Endodermal cell (in vitro differentiated cells): ENCODE data around the gene TEX28. TPM values are rescaled to one million over a fixed set of nuclear protein-coding genes. Genes with fewer than 3 reads are reported as not detected.
"Not testable (repeated sequence)": the region's sequence is repeated elsewhere in the genome, so short reads cannot be mapped to it uniquely, and the experiment has no call there.

ENCODE experiments used
- DNase-seq: peaks from one replicate; pipeline ENCODE4 v3.0.0-alpha.2; 2017
- H3K27ac ChIP-seq: 2 replicates; pipeline ENCODE4 v1.5.1; 2013; ENCODE audit warnings: mild to moderate bottlenecking, low read depth, low read length, moderate library complexity
- H3K27me3 ChIP-seq: 2 replicates; pipeline ENCODE4 v1.6.1; 2013; ENCODE audit warnings: mild to moderate bottlenecking, low read length, moderate library complexity; ENCODE audit not compliant: insufficient read depth, control insufficient read depth, poor library complexity, severe bottlenecking
- H3K36me3 ChIP-seq: 2 replicates; pipeline ENCODE4 v1.7.0; 2013; ENCODE audit warnings: mild to moderate bottlenecking, low read length, moderate library complexity; ENCODE audit not compliant: control insufficient read depth, insufficient read depth
- H3K4me1 ChIP-seq: one replicate; pipeline ENCODE4 v1.7.0; 2013; ENCODE audit warnings: low read length; ENCODE audit not compliant: control insufficient read depth, insufficient read depth
- H3K4me3 ChIP-seq: 2 replicates; pipeline ENCODE4 v1.5.1; 2013; ENCODE audit warnings: mild to moderate bottlenecking, low read length, moderate library complexity
- H3K9ac ChIP-seq: 2 replicates; pipeline ENCODE4 v1.6.1; 2013; ENCODE audit warnings: mild to moderate bottlenecking, low read length, moderate library complexity; ENCODE audit not compliant: poor library complexity, severe bottlenecking; ENCODE audit errors: extremely low read depth
- H3K9me3 ChIP-seq: 2 replicates; pipeline ENCODE4 v1.6.1; 2013; ENCODE audit warnings: mild to moderate bottlenecking, low read length, moderate library complexity; ENCODE audit not compliant: control insufficient read depth
- H3K27ac Mint-ChIP-seq: 2 replicates; pipeline ENCODE4 v1.8.0; 2020; ENCODE audit warnings: mixed read lengths
- H3K27me3 Mint-ChIP-seq: 2 replicates; pipeline ENCODE4 v1.8.0; 2021; ENCODE audit warnings: mild to moderate bottlenecking, mixed read lengths; ENCODE audit not compliant: insufficient read depth
- H3K36me3 Mint-ChIP-seq: 2 replicates; pipeline ENCODE4 v1.8.0; 2020; ENCODE audit warnings: low read depth, mixed read lengths
- H3K4me1 Mint-ChIP-seq: 2 replicates; pipeline ENCODE4 v1.8.0; 2020; ENCODE audit warnings: mixed read lengths
- H3K4me3 Mint-ChIP-seq: 2 replicates; pipeline ENCODE4 v1.8.0; 2020; ENCODE audit warnings: mild to moderate bottlenecking, moderate library complexity, mixed read lengths
- H3K9me3 Mint-ChIP-seq: 2 replicates; pipeline ENCODE4 v1.8.0; 2020; ENCODE audit warnings: mild to moderate bottlenecking, mixed read lengths
- WGBS, 2 experiments: methylation state at CpG; one replicate each; pipeline versions ENCODE4 v1.1.5 to v1.1.7; 2013; ENCODE audit warnings: missing lambda C conversion rate in 2 of 2, mixed read lengths in 1 of 2; ENCODE audit not compliant: insufficient coverage in 1 of 2, insufficient read length in 1 of 2; 5-methylcytosine and 5-hydroxymethylcytosine counted together
- total RNA-seq, 2 donors: library from RNA; stranded (reverse); fragmentation: NEBNext Ultra II Directional in 1 of 2; extraction: Animal tissue kit (Norgen Biotek cat#: 25700) in 1 of 2; gene quantifications; 2 replicates in 1 of 2; 3 replicates in 1 of 2; pipeline ENCODE4 v1.2.1, GENCODE V29; 2021
- TF ChIP-seq, protein P1 (sequence below): fragments of 200-600 bp; sonication (generic); conservative IDR thresholded peaks from 2 replicates; pipeline ENCODE4 v1.5.0; 2021; ENCODE audit warnings: antibody characterized with exemption, mild to moderate bottlenecking

TEX28 gene
- total RNA-seq, 2 donors from 2014 or later, result not detected

DNA sequence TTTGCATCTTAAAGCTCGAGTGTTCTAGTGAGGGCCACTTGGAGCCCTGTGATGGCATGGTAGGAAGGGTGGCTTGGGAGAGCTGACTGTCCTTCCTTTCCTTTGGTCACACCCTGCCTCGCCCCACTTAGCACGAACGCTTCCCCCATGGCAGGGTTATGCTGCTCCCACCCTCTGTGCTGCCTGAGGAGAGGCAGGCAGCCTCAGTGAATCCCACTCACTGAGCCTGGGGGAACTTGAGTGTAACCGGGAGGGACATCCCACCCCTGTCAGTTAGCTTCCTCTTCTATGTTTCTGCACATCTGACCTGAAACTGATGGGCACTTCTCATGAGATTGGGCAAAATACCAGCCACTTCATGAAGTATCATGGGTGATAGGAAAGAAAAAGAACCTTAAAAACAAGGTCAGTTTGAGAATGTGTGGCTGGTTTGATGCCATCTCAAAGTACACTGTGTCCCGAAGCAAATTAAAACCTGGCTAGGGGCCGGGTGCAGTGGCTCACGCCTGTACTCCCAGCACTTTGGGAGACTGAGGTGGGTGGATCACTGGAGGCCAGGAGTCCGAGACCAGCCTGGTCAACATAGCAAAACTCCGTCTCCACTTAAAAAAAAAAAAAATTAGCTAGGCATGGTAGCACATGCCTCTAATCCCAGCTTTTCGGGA is 10.7 kb upstream of the TEX28 start:
- TF ChIP-seq, protein P1, sequence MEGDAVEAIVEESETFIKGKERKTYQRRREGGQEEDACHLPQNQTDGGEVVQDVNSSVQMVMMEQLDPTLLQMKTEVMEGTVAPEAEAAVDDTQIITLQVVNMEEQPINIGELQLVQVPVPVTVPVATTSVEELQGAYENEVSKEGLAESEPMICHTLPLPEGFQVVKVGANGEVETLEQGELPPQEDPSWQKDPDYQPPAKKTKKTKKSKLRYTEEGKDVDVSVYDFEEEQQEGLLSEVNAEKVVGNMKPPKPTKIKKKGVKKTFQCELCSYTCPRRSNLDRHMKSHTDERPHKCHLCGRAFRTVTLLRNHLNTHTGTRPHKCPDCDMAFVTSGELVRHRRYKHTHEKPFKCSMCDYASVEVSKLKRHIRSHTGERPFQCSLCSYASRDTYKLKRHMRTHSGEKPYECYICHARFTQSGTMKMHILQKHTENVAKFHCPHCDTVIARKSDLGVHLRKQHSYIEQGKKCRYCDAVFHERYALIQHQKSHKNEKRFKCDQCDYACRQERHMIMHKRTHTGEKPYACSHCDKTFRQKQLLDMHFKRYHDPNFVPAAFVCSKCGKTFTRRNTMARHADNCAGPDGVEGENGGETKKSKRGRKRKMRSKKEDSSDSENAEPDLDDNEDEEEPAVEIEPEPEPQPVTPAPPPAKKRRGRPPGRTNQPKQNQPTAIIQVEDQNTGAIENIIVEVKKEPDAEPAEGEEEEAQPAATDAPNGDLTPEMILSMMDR, result no peak
- no peaks in the 10 kb centered on the region for H3K4me1 ChIP-seq
- H3K9me3 Mint-ChIP-seq, result peaks cover 71% of the 10 kb centered on the region
- H3K27ac ChIP-seq, result peak overlapping the region; percentile 83
- WGBS, 2 experiments, result 87% methylated on average over 10 of the region's 11 CpGs; no CpG with 5 or more reads in 1 of the 2 experiments
- H3K4me3 Mint-ChIP-seq, result no peak overlapping the region
- no peak overlapping the region for H3K27ac Mint-ChIP-seq
- no peaks in the 10 kb centered on the region for H3K9me3 ChIP-seq
- no peaks in the 10 kb centered on the region for H3K27me3 ChIP-seq
- no peaks in the 10 kb centered on the region for H3K36me3 ChIP-seq
- no peak overlapping the region for H3K4me3 ChIP-seq
- no peaks in the 10 kb centered on the region for H3K27me3 Mint-ChIP-seq
- H3K9ac ChIP-seq, result no peak overlapping the region
- DNase-seq, result no peak
- no peaks in the 10 kb centered on the region for H3K36me3 Mint-ChIP-seq
- no peaks in the 10 kb centered on the region for H3K4me1 Mint-ChIP-seq

DNA sequence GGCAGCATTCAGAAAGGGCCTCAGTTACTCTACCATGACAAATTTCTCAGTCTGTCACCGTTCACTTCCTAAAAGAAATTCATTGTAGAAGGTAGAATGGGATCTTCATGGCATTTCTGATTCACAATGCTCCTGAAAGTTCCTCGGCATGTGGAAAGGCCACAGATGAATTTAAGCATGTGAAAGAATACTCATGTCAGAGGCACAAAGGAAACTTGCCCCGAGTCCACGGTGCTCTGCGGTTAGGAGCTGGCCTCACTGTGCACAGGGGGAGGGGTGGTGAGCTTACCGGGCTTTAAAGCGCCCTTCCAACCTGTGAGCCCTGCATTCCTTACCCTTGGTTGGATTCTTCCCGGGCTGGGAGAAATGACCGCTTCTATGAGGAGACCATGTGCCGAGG is 9.9 kb upstream of the TEX28 start:
- H3K36me3 Mint-ChIP-seq, result no peaks in the 10 kb centered on the region
- TF ChIP-seq, protein P1, result no peak
- H3K9ac ChIP-seq, result no peak overlapping the region
- H3K4me1 Mint-ChIP-seq, result no peaks in the 10 kb centered on the region
- H3K27me3 ChIP-seq, result no peaks in the 10 kb centered on the region
- WGBS, 2 experiments, result 60 to 83% methylated on average over 1 to 10 of the region's 10 CpGs
- H3K4me3 ChIP-seq, result no peak overlapping the region
- no peak overlapping the region for H3K27ac Mint-ChIP-seq
- peak overlapping the region; percentile 83 for H3K27ac ChIP-seq
- H3K4me3 Mint-ChIP-seq, result no peak overlapping the region
- H3K9me3 Mint-ChIP-seq, result peaks cover 69% of the 10 kb centered on the region
- H3K27me3 Mint-ChIP-seq, result no peaks in the 10 kb centered on the region
- no peaks in the 10 kb centered on the region for H3K9me3 ChIP-seq
- DNase-seq, result no peak
- no peaks in the 10 kb centered on the region for H3K4me1 ChIP-seq
- H3K36me3 ChIP-seq, result no peaks in the 10 kb centered on the region

DNA sequence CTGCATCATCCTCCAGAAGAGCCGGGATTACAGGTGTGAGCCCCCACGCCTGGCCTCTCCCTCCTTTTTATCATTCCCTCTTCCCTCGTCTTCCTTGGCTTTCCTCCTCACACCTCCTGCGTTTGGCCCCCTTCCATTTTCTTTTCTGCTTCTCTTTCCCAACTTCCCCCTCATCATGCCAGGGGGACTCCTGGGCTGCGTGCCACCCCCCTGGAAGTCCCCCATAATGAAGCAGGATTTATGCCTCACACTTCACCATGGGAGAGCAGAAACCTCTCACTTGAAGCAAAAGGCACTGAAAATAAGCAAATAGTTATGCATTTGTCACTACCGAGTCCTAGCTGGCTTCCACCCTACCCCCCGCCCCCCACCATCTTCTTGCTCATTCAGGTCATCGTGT is 8.6 kb upstream of the TEX28 start:
- H3K4me1 ChIP-seq, result no peaks in the 10 kb centered on the region
- DNase-seq, result no peak
- H3K27me3 ChIP-seq, result no peaks in the 10 kb centered on the region
- no peak overlapping the region for H3K4me3 ChIP-seq
- WGBS, 2 experiments, result 93% methylated on average over 7 of the region's 8 CpGs; no CpG with 5 or more reads in 1 of the 2 experiments
- Mint-ChIP-seq H3K36me3 (no peaks in the 10 kb centered on the region), H3K4me1 (no peaks in the 10 kb centered on the region), H3K4me3 (no peak overlapping the region), H3K9me3 (peaks cover 75% of the 10 kb centered on the region), H3K27me3 (no peaks in the 10 kb centered on the region), H3K27ac (no peak overlapping the region)
- H3K27ac ChIP-seq, result no peak overlapping the region
- no peak overlapping the region for H3K9ac ChIP-seq
- TF ChIP-seq, protein P1, result no peak
- no peaks in the 10 kb centered on the region for H3K36me3 ChIP-seq
- H3K9me3 ChIP-seq, result no peaks in the 10 kb centered on the region

DNA sequence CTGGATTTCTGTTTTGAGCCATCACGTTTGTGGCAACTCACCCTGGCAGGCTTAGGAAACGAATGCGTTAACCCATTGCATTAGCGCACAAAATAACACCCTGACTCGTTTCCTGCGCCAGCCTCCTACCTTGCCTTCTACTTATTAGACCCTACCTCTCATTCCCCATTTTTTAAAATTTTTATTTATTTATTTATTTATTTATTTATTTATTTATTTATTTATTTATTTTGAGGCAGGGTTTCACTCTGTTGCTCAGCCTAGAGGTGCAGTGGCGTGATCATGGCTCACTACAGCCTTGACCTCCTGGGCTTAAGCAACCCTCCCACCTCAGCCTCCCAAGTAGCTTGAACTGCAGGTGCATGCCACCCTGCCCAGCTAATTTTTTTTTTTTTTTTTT is 8.1 kb upstream of the TEX28 start:
- not testable (repeated sequence) for H3K4me3 ChIP-seq, H3K4me1 Mint-ChIP-seq, H3K9ac ChIP-seq, H3K9me3 ChIP-seq, H3K4me3 Mint-ChIP-seq, DNase-seq, H3K27me3 ChIP-seq, H3K36me3 ChIP-seq, H3K27ac ChIP-seq, H3K27me3 Mint-ChIP-seq, H3K4me1 ChIP-seq, H3K36me3 Mint-ChIP-seq, H3K27ac Mint-ChIP-seq
- 86% methylated on average over 6 of the region's 7 CpGs; no CpG with 5 or more reads in 1 of the 2 experiments for WGBS, 2 experiments
- H3K9me3 Mint-ChIP-seq, result peaks cover 74% of the 10 kb centered on the region
